Activated CD4-positive, alpha-beta T cell treated with anti-CD3 and anti-CD28 coated beads, Interleukin-2, amount 50 U/mL, for 4 hours (primary cell): Measurements from ENCODE around the gene LINC00632.

Experiments
- DNase-seq, 2 experiments: peaks; one replicate each; pipeline ENCODE4 v3.0.0-alpha.2; 2020

LINC00632 gene

GRCh38 chrX:140765043-140765784 is 55.7 kb downstream of the LINC00632 start:
- no peak for DNase-seq

- peak in 1 of 2 experiments; percentile 1 for DNase-seq
Measured at GRCh38 chrX:140766024-140766611, 56.6 kb downstream of the LINC00632 start.

GRCh38 chrX:140767646-140768045 is 58.1 kb downstream of the LINC00632 start:
- DNase-seq: no peak

- no peak for DNase-seq
Measured at GRCh38 chrX:140775211-140775610, 65.7 kb downstream of the LINC00632 start.

GRCh38 chrX:140776320-140776719 is 66.8 kb downstream of the LINC00632 start:
- DNase-seq: no peak

GRCh38 chrX:140794642-140795041 is 85.1 kb downstream of the LINC00632 start:
- no peak for DNase-seq

- DNase-seq: no peak
Measured at GRCh38 chrX:140799216-140799615, 89.7 kb downstream of the LINC00632 start.

- no peak for DNase-seq
Measured at GRCh38 chrX:140804292-140804691, 94.7 kb downstream of the LINC00632 start.

GRCh38 chrX:140815868-140816267 is 106.3 kb downstream of the LINC00632 start:
- DNase-seq: no peak

GRCh38 chrX:140817943-140818342 is 108.4 kb downstream of the LINC00632 start:
- no peak for DNase-seq

GRCh38 chrX:140821280-140821679 is 111.7 kb downstream of the LINC00632 start:
- no peak for DNase-seq

- no peak for DNase-seq
Measured at GRCh38 chrX:140822184-140822583, 112.6 kb downstream of the LINC00632 start.

- DNase-seq: no peak
Measured at GRCh38 chrX:140822861-140823260, 113.3 kb downstream of the LINC00632 start.

GRCh38 chrX:140836874-140837273 is 127.3 kb downstream of the LINC00632 start:
- no peak for DNase-seq
